HPDE6-E6E7 (cell line): ENCODE data around the gene BRI3BP.
"Not testable (repeated sequence)": the region's sequence is repeated elsewhere in the genome, so short reads cannot be mapped to it uniquely, and the experiment has no call there.

Source experiments
- DNase-seq: peaks from one replicate; pipeline ENCODE4 v3.0.0; 2011; ENCODE audit warnings: missing footprints; ENCODE audit errors: extremely low spot score

BRI3BP gene

GRCh38 chr12:124972211-124972610 is 21.2 kb upstream of the BRI3BP start:
- no peak for DNase-seq

- DNase-seq: no peak
These were observed 18.2 kb upstream of the BRI3BP start for GRCh38 chr12:124975276-124975675.

- DNase-seq: no peak
These were observed 16.4 kb upstream of the BRI3BP start for GRCh38 chr12:124976999-124977398.

DNA sequence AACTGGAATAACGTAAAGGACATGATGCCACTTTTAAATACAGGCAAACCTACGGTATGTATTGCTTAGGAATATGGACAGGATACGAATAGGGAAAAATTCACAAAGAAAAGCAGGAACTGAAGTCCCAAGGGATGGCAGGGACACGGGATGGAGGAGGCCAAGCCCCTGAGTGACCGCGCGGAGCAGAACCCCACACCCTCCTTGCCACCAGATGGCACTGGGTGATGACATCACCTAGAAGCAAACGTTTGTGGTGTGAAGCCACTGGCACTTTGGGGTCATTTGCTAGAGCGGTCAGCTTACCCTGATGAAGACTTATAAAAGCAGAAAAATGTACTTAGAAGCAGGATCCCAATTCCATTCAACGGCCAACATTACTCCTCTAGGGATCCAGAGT is 13.9 kb upstream of the BRI3BP start:
- DNase-seq: no peak

GRCh38 chr12:124980098-124980892 is 13.2 kb upstream of the BRI3BP start:
- no peak for DNase-seq

- DNase-seq: not testable (repeated sequence)
These were observed 6.6 kb upstream of the BRI3BP start for GRCh38 chr12:124986876-124987275.

DNA sequence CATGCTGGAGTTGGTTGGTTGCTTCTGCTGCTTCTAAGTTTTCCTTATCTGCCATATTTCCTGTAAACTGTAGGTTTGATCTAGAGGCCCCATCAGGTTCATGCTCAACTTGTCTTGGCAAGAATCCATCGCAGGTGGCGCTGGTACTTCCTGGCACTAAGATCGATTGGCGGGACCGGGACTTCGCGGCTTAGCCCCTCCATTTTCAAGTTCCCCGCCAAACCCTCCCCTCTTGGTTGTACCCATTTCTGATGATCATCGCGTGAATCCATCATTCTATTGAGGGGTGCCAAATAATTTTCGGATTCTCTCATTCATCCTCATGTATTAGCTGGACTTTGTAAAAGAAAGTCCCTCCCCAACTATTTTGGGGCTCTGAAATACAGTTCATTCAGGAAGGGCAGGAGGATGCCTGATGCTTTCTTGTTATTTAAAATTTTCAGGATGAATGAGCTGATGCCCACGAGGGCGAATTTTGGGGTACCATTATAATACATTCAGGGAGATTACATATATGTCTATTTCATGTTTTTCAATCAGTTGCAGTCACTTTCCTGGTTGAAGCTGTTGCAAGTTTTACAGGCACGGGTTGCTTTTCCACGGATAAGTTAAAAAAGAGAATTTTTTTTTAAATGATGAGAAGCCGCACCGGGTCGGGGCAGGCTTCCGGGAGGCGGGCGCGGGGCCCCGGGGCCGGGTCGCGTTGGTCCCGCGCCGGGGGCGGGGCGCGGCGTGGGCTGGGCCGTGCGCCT is 395 bp upstream of the BRI3BP start:
- peak; percentile 63 for DNase-seq

- peak; percentile 33 for DNase-seq
These were observed 1.1 kb downstream of the BRI3BP start for GRCh38 chr12:124994437-124994975.

GRCh38 chr12:124995200-124995961 is 1.9 kb downstream of the BRI3BP start:
- DNase-seq: no peak

DNA sequence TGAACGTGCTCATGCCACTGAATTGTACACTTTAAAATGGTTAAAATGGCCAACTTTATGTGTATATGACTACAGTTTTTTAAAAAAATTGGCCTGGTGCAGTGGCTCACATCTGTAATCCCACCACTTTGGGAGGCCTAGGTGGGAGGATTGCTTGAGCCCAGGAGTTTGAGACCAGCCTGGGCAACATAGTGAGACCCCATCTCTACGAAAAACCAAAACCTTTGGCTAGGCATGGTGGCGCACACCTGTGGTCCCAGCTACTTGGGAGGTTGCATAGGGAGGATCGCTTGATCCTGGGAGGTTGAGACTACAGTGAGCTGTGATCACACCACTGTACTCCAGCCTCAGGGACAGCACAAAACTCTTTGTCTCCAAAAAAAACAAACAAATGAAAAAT is 5.3 kb downstream of the BRI3BP start:
- DNase-seq: no peak

- DNase-seq: no peak
These were observed 8.2 kb downstream of the BRI3BP start for GRCh38 chr12:125001636-125002035.

DNA sequence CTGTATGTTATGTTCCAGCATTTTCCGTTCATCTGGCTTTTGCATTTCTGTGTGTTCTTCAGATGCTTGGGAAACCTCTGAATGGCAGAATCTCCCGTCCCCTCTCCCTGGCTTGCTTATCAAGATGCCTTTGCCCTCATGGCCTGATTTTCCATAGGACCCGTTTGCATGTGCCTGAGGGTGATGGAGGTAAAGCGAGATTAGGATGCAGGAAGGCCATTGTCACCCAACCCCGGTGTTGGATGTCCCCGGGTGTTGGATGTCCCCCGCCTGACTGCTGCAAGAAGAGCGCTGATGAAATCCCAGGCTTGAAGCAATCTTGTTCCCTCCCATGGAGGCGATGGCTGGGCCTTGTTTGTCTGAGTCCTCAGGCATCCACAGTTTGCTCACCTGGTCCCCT is 9.6 kb downstream of the BRI3BP start:
- no peak for DNase-seq

DNA sequence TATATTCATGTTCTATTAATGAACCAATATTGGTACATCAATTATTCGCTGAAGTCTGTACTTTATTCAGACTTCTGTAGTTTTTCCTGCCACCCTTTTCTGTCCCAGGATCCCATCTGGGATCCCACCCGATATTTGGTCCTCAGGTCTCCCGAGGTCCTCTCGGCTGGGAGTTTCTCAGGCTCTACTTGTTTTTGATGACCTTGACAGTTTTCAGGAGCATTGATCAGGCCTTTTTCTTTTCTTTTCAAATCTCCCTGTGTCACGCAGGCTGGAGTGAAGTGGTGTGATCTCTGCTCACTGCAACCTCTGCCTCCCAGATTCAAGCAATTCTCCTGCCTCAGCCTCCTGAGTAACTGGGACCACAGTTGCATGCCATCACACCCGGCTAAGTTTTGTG is 11.2 kb downstream of the BRI3BP start:
- no peak for DNase-seq

DNA sequence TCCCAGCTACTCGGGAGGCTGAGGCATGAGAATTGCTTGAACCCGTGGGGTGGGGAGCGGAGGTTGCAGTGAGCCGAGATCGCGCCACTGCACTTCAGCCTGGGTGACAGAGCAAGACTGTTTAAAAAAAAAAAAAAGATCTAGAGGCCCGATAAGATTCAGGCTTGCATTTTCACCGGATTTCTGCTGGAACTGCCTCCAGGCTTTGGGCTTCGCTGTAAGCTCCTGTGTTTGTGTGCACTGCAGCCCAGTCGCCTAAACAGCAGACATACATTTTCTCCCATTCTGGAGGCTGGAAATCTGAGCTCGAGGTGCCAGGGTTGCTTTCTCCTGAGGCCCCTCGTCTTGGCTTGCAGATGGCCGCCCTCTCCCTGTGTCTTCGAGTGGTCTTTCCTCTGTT is 12.2 kb downstream of the BRI3BP start:
- no peak for DNase-seq

DNA sequence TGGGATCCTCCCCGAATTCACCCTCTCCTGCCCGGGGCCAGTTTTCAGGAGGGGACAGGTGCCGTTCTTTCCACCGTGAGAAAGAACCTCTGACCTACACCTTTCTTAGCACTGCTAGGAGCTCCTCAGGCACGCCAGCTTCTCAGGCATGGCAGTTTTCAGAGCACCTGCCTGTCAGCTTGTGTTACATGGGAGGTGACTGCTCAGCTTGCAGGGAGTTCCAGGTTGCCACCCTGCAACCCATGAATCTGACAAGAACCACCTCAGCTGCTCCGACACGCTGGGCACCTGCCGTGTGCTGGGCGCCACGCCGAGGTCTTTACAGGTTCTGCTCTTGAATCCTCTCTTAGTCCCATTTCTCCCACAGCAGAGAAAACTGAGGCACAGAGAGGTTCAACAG is 12.9 kb downstream of the BRI3BP start:
- DNase-seq: no peak

GRCh38 chr12:125013816-125014442 is 20.5 kb downstream of the BRI3BP start:
- DNase-seq: no peak

DNA sequence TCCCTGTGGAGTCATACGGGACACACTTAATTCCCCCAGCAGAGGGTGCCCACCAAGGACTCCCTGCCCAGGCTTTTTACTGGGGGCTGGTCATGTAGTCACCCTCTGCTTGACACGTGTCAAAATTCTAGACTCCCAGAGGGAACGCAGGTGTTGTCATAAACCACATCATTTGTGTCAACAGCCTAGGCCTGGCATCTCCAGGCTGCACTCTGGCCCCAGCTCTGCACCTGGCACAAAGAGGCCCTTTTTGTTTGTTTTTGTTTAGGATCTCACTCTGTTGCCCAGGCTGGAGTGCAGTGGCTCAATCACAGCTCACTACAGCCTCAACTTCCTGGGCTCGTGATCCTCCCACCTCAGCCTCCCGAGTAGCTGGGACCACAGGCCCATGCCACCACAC is 21.1 kb downstream of the BRI3BP start:
- DNase-seq: no peak

GRCh38 chr12:125015680-125016310 is 22.4 kb downstream of the BRI3BP start:
- no peak for DNase-seq

GRCh38 chr12:125017801-125018200 is 24.4 kb downstream of the BRI3BP start:
- DNase-seq: no peak

- no peak for DNase-seq
These were observed 24.9 kb downstream of the BRI3BP start for GRCh38 chr12:125018356-125018755.

GRCh38 chr12:125021096-125021495 is 27.7 kb downstream of the BRI3BP start:
- DNase-seq: no peak
